ENCODE results near the gene UGCG. TPM values are rescaled to one million over a fixed set of nuclear protein-coding genes. Genes with fewer than 3 reads are reported as not detected.

Gene UGCG
- total and polyA plus RNA-seq, 2 donors (not counting 1 experiment from before 2014, with no cell fraction given) = 23.9 to 53.5 TPM

GRCh38 chr9:111955048-111955447, 58.4 kb downstream of the UGCG start:
- no peak for DNase-seq
- H3K4me2 ChIP-seq (replicated peaks; ENCODE audit: low read depth, low read length, poor library complexity, severe bottlenecking) = no peak overlapping the region
- H4K20me1 ChIP-seq (ENCODE audit: control insufficient read depth, insufficient read depth, low read length, poor library complexity, severe bottlenecking) = no peaks in the 10 kb centered on the region
- ChIA-PET CTCF (interaction anchor here (1.1 to 1.5 kb wide), 3 partner anchors 19 to 196 kb away, joined by 3 to 4 read pairs (median 3); no protein-coding TSS in a partner anchor), POLR2A (no interaction called here)
- no peaks in the 10 kb centered on the region for H3K27me3 ChIP-seq (replicated peaks in 1 of 4; ENCODE audit: control extremely low read depth in 1 of 4, control insufficient read depth in 3 of 4, insufficient read depth in 4 of 4, low read length in 3 of 4)
- Mint-ChIP-seq H3K27me3 (no peaks in the 10 kb centered on the region), H3K4me1 (peaks cover 31% of the 10 kb centered on the region), H3K27ac (peak overlapping the region; percentile 66), H3K4me3 (no peak overlapping the region), H3K9me3 (ENCODE audit: insufficient read depth) (no peaks in the 10 kb centered on the region)
- H3K9ac ChIP-seq (ENCODE audit: low read length) = no peak overlapping the region
- ATAC-seq (ENCODE audit: low read depth) = no peak
- WGBS (ENCODE audit: insufficient coverage) = 90% methylated on average over 4 of the region's 6 CpGs
- H3K27ac ChIP-seq (ENCODE audit: low read length in 2 of 2) = no peak overlapping the region
- no peaks in the 10 kb centered on the region for H3K79me2 ChIP-seq (ENCODE audit: control insufficient read depth, insufficient read depth, low read length)
- TF ChIP-seq EZH2 (IDR thresholded peaks at IDR 0.05; ENCODE audit: borderline replicate concordance, insufficient read depth, low read depth, low read length, poor library complexity, severe bottlenecking) (no peak), CTCF (IDR thresholded peaks at IDR 0.05) (no peak)
- peaks cover 31 to 34% of the 10 kb centered on the region in 2 donors for H3K4me1 ChIP-seq (ENCODE audit: control insufficient read depth in 2 of 2, insufficient read depth in 2 of 2, low read length in 2 of 2)
- H2AFZ ChIP-seq (ENCODE audit: insufficient read depth, low read depth, low read length, poor library complexity, severe bottlenecking) = no peak overlapping the region
- H3K4me3 ChIP-seq (ENCODE audit: control extremely low read depth in 1 of 5, extremely low read depth in 1 of 5, insufficient read depth in 1 of 5, low read depth in 2 of 5, low read length in 4 of 5) = no peak overlapping the region
- no peaks in the 10 kb centered on the region for H3K36me3 ChIP-seq (replicated peaks in 1 of 2; ENCODE audit: control extremely low read depth in 1 of 2, control insufficient read depth in 1 of 2, extremely low read depth in 1 of 2, insufficient read depth in 2 of 2, low read length in 1 of 2)
- intact Hi-C loops (cut with micrococcal nuclease) = no loop called here
- no peaks in the 10 kb centered on the region for H3K9me3 ChIP-seq (ENCODE audit: control extremely low read depth in 1 of 3, control insufficient read depth in 2 of 3, insufficient read depth in 1 of 3, low read length in 2 of 3)

GRCh38 chr9:111957856-111958631, 61.4 kb downstream of the UGCG start:
- peak overlapping the region; percentile 73 for H3K4me3 Mint-ChIP-seq
- H3K9me3 Mint-ChIP-seq (ENCODE audit: insufficient read depth) = no peaks in the 10 kb centered on the region
- H3K27me3 Mint-ChIP-seq = no peaks in the 10 kb centered on the region
- H3K27ac Mint-ChIP-seq = peak overlapping the region; percentile 66
- POLR2A ChIA-PET = interaction anchor here (0.7 kb wide), 1 partner anchor 822 kb away, joined by 7 read pairs; no protein-coding TSS in a partner anchor
- Histone ChIP-seq H3K4me3 (ENCODE audit: control extremely low read depth in 1 of 5, extremely low read depth in 1 of 5, insufficient read depth in 1 of 5, low read depth in 2 of 5, low read length in 4 of 5) (peak overlapping the region in 1 of 5 experiments; percentile 7), H3K4me1 (ENCODE audit: control insufficient read depth in 2 of 2, insufficient read depth in 2 of 2, low read length in 2 of 2) (peaks cover 31 to 40% of the 10 kb centered on the region in 2 donors), H3K9me3 (ENCODE audit: control extremely low read depth in 1 of 3, control insufficient read depth in 2 of 3, insufficient read depth in 1 of 3, low read length in 2 of 3) (no peaks in the 10 kb centered on the region), H3K79me2 (ENCODE audit: control insufficient read depth, insufficient read depth, low read length) (no peaks in the 10 kb centered on the region), H3K27ac (ENCODE audit: low read length in 2 of 2) (peak overlapping the region in 1 of 2 donors; percentile 56), H3K9ac (ENCODE audit: low read length) (peak overlapping the region; percentile 12), H4K20me1 (ENCODE audit: control insufficient read depth, insufficient read depth, low read length, poor library complexity, severe bottlenecking) (no peaks in the 10 kb centered on the region), H3K4me2 (replicated peaks; ENCODE audit: low read depth, low read length, poor library complexity, severe bottlenecking) (peak overlapping the region; percentile 53), H3K36me3 (replicated peaks in 1 of 2; ENCODE audit: control extremely low read depth in 1 of 2, control insufficient read depth in 1 of 2, extremely low read depth in 1 of 2, insufficient read depth in 2 of 2, low read length in 1 of 2) (no peaks in the 10 kb centered on the region), H2AFZ (ENCODE audit: insufficient read depth, low read depth, low read length, poor library complexity, severe bottlenecking) (peak overlapping the region; percentile 60), H3K27me3 (replicated peaks in 1 of 4; ENCODE audit: control extremely low read depth in 1 of 4, control insufficient read depth in 3 of 4, insufficient read depth in 4 of 4, low read length in 3 of 4) (no peaks in the 10 kb centered on the region)
- peak; percentile 11 for TF ChIP-seq CTCF (IDR thresholded peaks at IDR 0.05)
- no peak for TF ChIP-seq EZH2 (IDR thresholded peaks at IDR 0.05; ENCODE audit: borderline replicate concordance, insufficient read depth, low read depth, low read length, poor library complexity, severe bottlenecking)
- CTCF ChIA-PET = interaction anchor here (1.0 kb wide), 1 partner anchor 9 kb away, joined by 3 read pairs; no protein-coding TSS in a partner anchor
- intact Hi-C loops (cut with micrococcal nuclease) = no loop called here
- peaks cover 40% of the 10 kb centered on the region for H3K4me1 Mint-ChIP-seq
- 0% methylated on average over 1 of the region's 3 CpGs for WGBS (ENCODE audit: insufficient coverage)
- ATAC-seq (ENCODE audit: low read depth) = peak; percentile 41
- DNase-seq = peak; percentile 54

All from B cell (primary cell).